ENCODE results near the gene NOM1. TPM values are rescaled to one million over a fixed set of nuclear protein-coding genes. Genes with fewer than 3 reads are reported as not detected.

Gene NOM1
- total RNA-seq, 4 donors from 2014 or later = 12.9 to 18.0 (median 14.3) TPM

GRCh38 chr7:156943091-156944041, 6.1 kb upstream of the NOM1 start:
- DNase-seq (no peak), ATAC-seq (no peak)
- in situ Hi-C loops (cut with MboI; ENCODE audit: low sequenced_read_pairs in 4 of 4) (no loop called here), intact Hi-C loops (cut with DNase I; ENCODE audit: low total_unique reads) (no loop called here)
- Histone ChIP-seq H3K27ac (no peak overlapping the region), H3K27me3 (peaks cover 4 to 24% (median 9%) of the 10 kb centered on the region in 3 donors), H3K4me1 (no peaks in the 10 kb centered on the region), H3K36me3 (no peaks in the 10 kb centered on the region), H3K4me3 (no peak overlapping the region), H3K9me3 (no peaks in the 10 kb centered on the region)
- TF ChIP-seq CTCF (IDR thresholded peaks at IDR 0.05 in 4 of 5, conservative IDR thresholded peaks at IDR 0.05 in 1 of 5) = no peak
- TF ChIP-seq POLR2A (IDR thresholded peaks at IDR 0.05) = no peak

- no peak for TF ChIP-seq CTCF (IDR thresholded peaks at IDR 0.05 in 4 of 5, conservative IDR thresholded peaks at IDR 0.05 in 1 of 5)
- TF ChIP-seq POLR2A (IDR thresholded peaks at IDR 0.05) = no peak
- in situ Hi-C loops (cut with MboI; ENCODE audit: low sequenced_read_pairs in 4 of 4) = no loop called here
These were observed 4.6 kb upstream of the NOM1 start for GRCh38 chr7:156944876-156945275.

GRCh38 chr7:156947120-156947843, 2.2 kb upstream of the NOM1 start:
- no peak for DNase-seq
- H3K36me3 ChIP-seq = peaks cover 0 to 4% of the 10 kb centered on the region in 2 donors
- H3K4me3 ChIP-seq = no peak overlapping the region
- no peak for ATAC-seq
- H3K27ac ChIP-seq = no peak overlapping the region
- intact Hi-C loops (cut with DNase I; ENCODE audit: low total_unique reads) (no loop called here), in situ Hi-C loops (cut with MboI; ENCODE audit: low sequenced_read_pairs in 4 of 4) (no loop called here)
- TF ChIP-seq CTCF (IDR thresholded peaks at IDR 0.05 in 4 of 5, conservative IDR thresholded peaks at IDR 0.05 in 1 of 5) (no peak), POLR2A (IDR thresholded peaks at IDR 0.05) (no peak)
- peaks cover 25% of the 10 kb centered on the region in 2 donors for H3K4me1 ChIP-seq
- H3K9me3 ChIP-seq = no peaks in the 10 kb centered on the region
- H3K27me3 ChIP-seq = peaks cover 4 to 24% (median 9%) of the 10 kb centered on the region in 3 donors

More at GRCh38 chr7:156944876-156945275, 4.6 kb upstream of the NOM1 start:
- Histone ChIP-seq H3K4me3 (no peak overlapping the region), H3K4me1 (peaks cover 5 to 6% of the 10 kb centered on the region in 2 donors), H3K27ac (no peak overlapping the region), H3K27me3 (peaks cover 4 to 24% (median 9%) of the 10 kb centered on the region in 3 donors), H3K36me3 (no peaks in the 10 kb centered on the region), H3K9me3 (no peaks in the 10 kb centered on the region)
- ATAC-seq (no peak), DNase-seq (no peak)
- intact Hi-C loops (cut with DNase I; ENCODE audit: low total_unique reads) = no loop called here

DNA sequence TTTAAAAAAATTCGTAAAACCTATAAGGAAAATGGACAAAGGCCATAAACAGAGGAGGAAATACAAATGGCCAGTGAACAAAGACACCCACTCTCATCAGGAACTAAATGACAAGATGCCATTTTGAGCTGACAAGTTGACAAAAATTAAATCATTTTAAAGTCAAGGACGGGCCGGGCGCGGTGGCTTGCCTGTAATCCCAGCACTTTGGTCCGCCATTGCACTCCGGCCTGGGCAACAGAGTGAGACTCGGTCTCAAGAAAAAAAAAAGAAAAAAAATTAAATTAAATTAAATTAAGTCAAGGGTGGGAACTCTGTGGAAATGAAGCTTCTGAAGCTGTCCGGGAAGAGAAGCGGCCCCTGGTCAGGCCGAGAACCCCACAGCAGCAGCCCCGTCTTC, 1.2 kb upstream of the NOM1 start:
- ATAC-seq (no peak), DNase-seq (no peak)
- H3K27me3 ChIP-seq = peaks cover 4 to 18% (median 4%) of the 10 kb centered on the region in 3 donors
- intact Hi-C loops (cut with DNase I; ENCODE audit: low total_unique reads) = loop anchor here (2.0 kb wide), 1 partner anchor 324 kb away; no protein-coding TSS in a partner anchor
- peaks cover 0 to 14% of the 10 kb centered on the region in 2 donors for H3K36me3 ChIP-seq
- peaks cover 25% of the 10 kb centered on the region in 2 donors for H3K4me1 ChIP-seq
- peak overlapping the region in 2 of 4 donors; percentile 84 to 94 for H3K4me3 ChIP-seq
- H3K9me3 ChIP-seq = no peaks in the 10 kb centered on the region
- H3K27ac ChIP-seq = no peak overlapping the region
- in situ Hi-C loops (cut with MboI; ENCODE audit: low sequenced_read_pairs in 4 of 4) = no loop called here
- TF ChIP-seq CTCF (IDR thresholded peaks at IDR 0.05 in 4 of 5, conservative IDR thresholded peaks at IDR 0.05 in 1 of 5) (no peak), POLR2A (IDR thresholded peaks at IDR 0.05) (no peak)

All from gastrocnemius medialis (tissue), 4 donors.